Naive thymus-derived CD4-positive, alpha-beta T cell (primary cell): Measurements from ENCODE around the gene ANKRD24. TPM values are rescaled to one million over a fixed set of nuclear protein-coding genes. Genes with fewer than 3 reads are reported as not detected.
"Not testable (repeated sequence)": the region's sequence is repeated elsewhere in the genome, so short reads cannot be mapped to it uniquely, and the experiment has no call there.

ENCODE experiments used
- ATAC-seq: fragments of 150-1000 bp; cut with Tn5 transposase; 2 replicates; pipeline ENCODE4 v1.10.0; 2021; ENCODE audit warnings: mild to moderate bottlenecking, moderate library complexity
- CTCF ChIA-PET: fragments of 350-600 bp; sonication (Branson Sonifier 250); formaldehyde crosslinking; loops from one replicate; lab custom pipeline; 2021; ENCODE audit warnings: antibody characterized with exemption; lab: Charles Lee
- POLR2A ChIA-PET: fragments of 350-600 bp; sonication (Branson Sonifier 250); formaldehyde crosslinking; loops from one replicate; lab custom pipeline; 2021; ENCODE audit warnings: antibody characterized with exemption, inconsistent platforms; lab: Charles Lee
- DNase-seq, 9 donors: peaks; one replicate each; pipeline versions ENCODE4 v3.0.0 to v3.0.0-alpha.2; 2020 to 2022; ENCODE audit warnings: mixed read lengths in 1 of 9
- H3K27ac ChIP-seq: one replicate; pipeline ENCODE4 v1.7.0; 2013; ENCODE audit warnings: mild to moderate bottlenecking, low read depth, low read length, moderate library complexity
- H3K27me3 ChIP-seq, 2 donors: one replicate each; pipeline ENCODE4 v1.7.0; 2013; ENCODE audit warnings: low read length in 2 of 2, mild to moderate bottlenecking in 2 of 2, moderate library complexity in 2 of 2; ENCODE audit not compliant: control insufficient read depth in 2 of 2, insufficient read depth in 2 of 2
- H3K36me3 ChIP-seq, 3 experiments: 1 replicate in 2 of 3; 2 replicates in 1 of 3; pipeline ENCODE4 v1.7.0; 2013; ENCODE audit warnings: low read length in 3 of 3, mild to moderate bottlenecking in 3 of 3, moderate library complexity in 1 of 3; ENCODE audit not compliant: insufficient read depth in 3 of 3, control insufficient read depth in 2 of 3
- H3K4me1 ChIP-seq, 2 donors: one replicate each; pipeline ENCODE4 v1.7.0; 2013; ENCODE audit warnings: low read length in 2 of 2, mild to moderate bottlenecking in 2 of 2, moderate library complexity in 1 of 2; ENCODE audit not compliant: control insufficient read depth in 2 of 2, insufficient read depth in 2 of 2
- H3K4me3 ChIP-seq: 2 replicates; pipeline ENCODE4 v1.7.0; 2013; ENCODE audit warnings: mild to moderate bottlenecking, low read length
- H3K9me3 ChIP-seq, 3 experiments: 1 replicate in 2 of 3; 2 replicates in 1 of 3; pipeline ENCODE4 v1.7.0; 2013; ENCODE audit warnings: low read length in 3 of 3; ENCODE audit not compliant: control insufficient read depth in 2 of 3
- H3K27ac Mint-ChIP-seq, 9 donors: one replicate each; pipeline ENCODE4 v1.8.0; 2020 to 2022; ENCODE audit warnings: mixed read lengths in 9 of 9, mild to moderate bottlenecking in 8 of 9, moderate library complexity in 5 of 9, inconsistent platforms in 2 of 9
- H3K27me3 Mint-ChIP-seq, 5 donors: one replicate each; pipeline ENCODE4 v1.8.0; 2021 to 2022; ENCODE audit warnings: mixed read lengths in 5 of 5, mild to moderate bottlenecking in 1 of 5
- H3K36me3 Mint-ChIP-seq, 5 donors: one replicate each; pipeline ENCODE4 v1.8.0; 2020 to 2022; ENCODE audit warnings: mixed read lengths in 5 of 5, mild to moderate bottlenecking in 3 of 5, inconsistent platforms in 1 of 5
- H3K4me1 Mint-ChIP-seq, 7 donors: one replicate each; pipeline ENCODE4 v1.8.0; 2020 to 2022; ENCODE audit warnings: mixed read lengths in 7 of 7, mild to moderate bottlenecking in 3 of 7, inconsistent platforms in 1 of 7
- H3K4me3 Mint-ChIP-seq, 10 donors: one replicate each; pipeline ENCODE4 v1.8.0; 2020 to 2022; ENCODE audit warnings: mild to moderate bottlenecking in 10 of 10, mixed read lengths in 10 of 10, moderate library complexity in 6 of 10, inconsistent platforms in 2 of 10
- H3K9me3 Mint-ChIP-seq, 11 donors: one replicate each; pipeline ENCODE4 v1.8.0; 2020 to 2022; ENCODE audit warnings: mixed read lengths in 11 of 11, mild to moderate bottlenecking in 4 of 11, inconsistent platforms in 1 of 11, moderate library complexity in 1 of 11
- intact Hi-C, 2 donors: fragments of 100-400 bp; cut with micrococcal nuclease; formaldehyde crosslinking; loops; one replicate each; pipeline ENCODE4 v1.15.1; 2023
- polyA plus RNA-seq, 2 donors: library from polyadenylated mRNA; unstranded; fragments of 300-500 nt; fragmentation: Illumina TruSeq; gene quantifications; one replicate each; pipeline ENCODE4 v1.2.3, GENCODE V29; 2021
- total RNA-seq, 6 experiments: library from RNA in 5 of 6; stranded (reverse) in 5 of 6; gene quantifications; 1 replicate in 5 of 6; 2 replicates in 1 of 6; pipeline ENCODE4 v1.2.3 and lab custom pipeline; 2021 to 2026

Gene ANKRD24
- total and polyA plus RNA-seq, 7 experiments from 2014 or later, result 0.17 to 2.8 (median 1.9) TPM; not detected in 1

- H3K9me3 ChIP-seq, result no peaks in the 10 kb centered on the region
- ChIA-PET POLR2A (interaction anchor here (0.6 to 2.4 kb wide), 6 partner anchors 26 to 155 kb away, joined by 3 to 14 read pairs (median 3); partner anchors contain the start of gene EEF2), CTCF (interaction anchor here (0.6 to 2.2 kb wide), 17 partner anchors 9 to 156 kb away, joined by 3 to 16 read pairs (median 4); partner anchors contain the start of gene EEF2)
- Mint-ChIP-seq H3K27ac (peak overlapping the region in 1 of 9 donors; percentile 72), H3K36me3 (no peaks in the 10 kb centered on the region), H3K9me3 (no peaks in the 10 kb centered on the region), H3K4me3 (peak overlapping the region in 3 of 10 donors; percentile 21 to 49 (median 23)), H3K27me3 (peaks cover 4 to 12% (median 7%) of the 10 kb centered on the region in 5 donors), H3K4me1 (peaks cover 5 to 11% (median 10%) of the 10 kb centered on the region in 7 donors)
- peaks cover 0 to 6% of the 10 kb centered on the region in 2 donors for H3K4me1 ChIP-seq
- ATAC-seq, result peak; percentile 82
- H3K36me3 ChIP-seq, result no peaks in the 10 kb centered on the region
- peak in 6 of 9 donors; percentile 13 to 37 (median 30) for DNase-seq
- no peaks in the 10 kb centered on the region for H3K27me3 ChIP-seq
- H3K4me3 ChIP-seq, result no peak overlapping the region
- intact Hi-C loops, result loop anchor here (1.0 kb wide), 2 partner anchors 64 to 140 kb away; no protein-coding TSS in a partner anchor
- H3K27ac ChIP-seq, result no peak overlapping the region
Observed at GRCh38 chr19:4140237-4140711, 42.2 kb upstream of the ANKRD24 start.

DNA sequence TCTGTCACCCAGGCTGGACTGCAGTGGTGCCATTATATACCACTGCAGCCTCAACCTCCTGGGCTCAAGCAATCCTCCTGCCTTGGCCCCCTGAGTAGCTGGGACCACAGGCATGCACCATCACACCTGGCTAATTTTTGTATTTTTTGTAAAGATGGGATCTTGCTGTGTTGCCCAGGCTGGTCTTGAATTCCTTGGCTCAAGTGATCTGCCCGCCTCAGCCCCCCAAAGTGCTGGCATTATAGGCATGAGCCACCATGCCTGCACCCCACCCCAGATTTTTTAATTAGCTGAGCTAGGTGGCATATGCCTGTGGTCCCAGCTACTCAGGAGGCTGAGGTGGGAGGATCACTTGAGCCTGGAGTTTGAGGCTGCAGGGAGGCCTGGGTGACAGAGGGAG is 39.6 kb upstream of the ANKRD24 start:
- peaks cover 4 to 20% (median 10%) of the 10 kb centered on the region in 5 donors for H3K27me3 Mint-ChIP-seq
- ATAC-seq, CTCF ChIA-PET, H3K9me3 ChIP-seq, H3K4me3 Mint-ChIP-seq, H3K4me1 ChIP-seq, H3K27ac Mint-ChIP-seq, H3K27me3 ChIP-seq, H3K27ac ChIP-seq, H3K36me3 ChIP-seq, H3K9me3 Mint-ChIP-seq, DNase-seq, H3K4me3 ChIP-seq, H3K36me3 Mint-ChIP-seq, intact Hi-C loops: not testable (repeated sequence)
- POLR2A ChIA-PET, result interaction anchor here (0.7 kb wide), 1 partner anchor 771 kb away, joined by 3 read pairs; no protein-coding TSS in a partner anchor
- H3K4me1 Mint-ChIP-seq, result peaks cover 5 to 11% (median 10%) of the 10 kb centered on the region in 7 donors

DNA sequence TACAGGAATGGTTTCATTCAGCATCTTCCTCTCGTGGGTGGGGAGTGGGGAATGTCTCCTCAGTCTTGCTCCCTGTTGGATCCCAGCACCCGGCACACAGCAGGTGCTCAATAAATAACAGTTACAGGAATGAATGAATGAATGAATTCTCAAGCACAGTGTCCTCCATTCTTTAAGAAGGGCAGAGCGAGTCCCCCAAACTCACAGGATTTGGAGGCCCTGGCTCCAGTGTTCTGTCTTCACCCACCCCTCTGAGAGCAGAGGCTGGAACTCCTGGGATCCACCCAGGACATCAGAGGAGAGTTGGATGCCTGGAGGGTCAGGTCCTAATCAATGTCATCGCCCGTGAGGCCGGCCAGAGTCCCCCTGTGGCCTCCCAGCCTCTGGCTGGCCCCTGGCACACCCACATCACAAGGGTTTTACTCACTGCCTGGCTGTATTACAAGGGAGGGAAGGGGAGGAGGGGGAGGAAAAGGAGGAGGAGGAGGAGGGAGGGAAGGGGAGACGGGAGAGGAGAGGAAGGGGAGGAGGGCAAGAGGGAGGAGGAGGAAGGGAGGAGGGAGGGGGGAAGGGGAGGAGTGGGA is 37.7 kb upstream of the ANKRD24 start:
- CTCF ChIA-PET, result no interaction called here
- H3K27me3 Mint-ChIP-seq, result peaks cover 9 to 25% (median 11%) of the 10 kb centered on the region in 5 donors

GRCh38 chr19:4149518-4150288 is 32.8 kb upstream of the ANKRD24 start:
- Histone ChIP-seq H3K9me3 (no peaks in the 10 kb centered on the region), H3K36me3 (no peaks in the 10 kb centered on the region), H3K27ac (no peak overlapping the region), H3K27me3 (no peaks in the 10 kb centered on the region), H3K4me3 (no peak overlapping the region), H3K4me1 (peaks cover 0 to 5% of the 10 kb centered on the region in 2 donors)
- intact Hi-C loops, result no loop called here
- Mint-ChIP-seq H3K27ac (no peak overlapping the region), H3K4me3 (no peak overlapping the region), H3K9me3 (no peaks in the 10 kb centered on the region), H3K27me3 (peaks cover 4 to 18% (median 6%) of the 10 kb centered on the region in 5 donors), H3K4me1 (peaks cover 0 to 13% (median 0%) of the 10 kb centered on the region in 7 donors), H3K36me3 (no peaks in the 10 kb centered on the region)
- DNase-seq (no peak), ATAC-seq (no peak)
- CTCF ChIA-PET, result interaction anchor here (0.7 kb wide), 1 partner anchor 10 kb away, joined by 4 read pairs; no protein-coding TSS in a partner anchor
- POLR2A ChIA-PET, result no interaction called here

More for the DNA sequence above, 37.7 kb upstream of the ANKRD24 start:
- POLR2A ChIA-PET, result no interaction called here
- H3K4me3 Mint-ChIP-seq, result no peak overlapping the region
- ATAC-seq, result no peak
- H3K4me1 Mint-ChIP-seq, result peaks cover 3 to 8% (median 6%) of the 10 kb centered on the region in 7 donors
- H3K4me3 ChIP-seq, result no peak overlapping the region
- no peaks in the 10 kb centered on the region for H3K9me3 Mint-ChIP-seq
- H3K36me3 ChIP-seq, result no peaks in the 10 kb centered on the region
- H3K27ac ChIP-seq, result no peak overlapping the region
- no peak overlapping the region for H3K27ac Mint-ChIP-seq
- H3K27me3 ChIP-seq, result no peaks in the 10 kb centered on the region
- intact Hi-C loops, result no loop called here
- H3K4me1 ChIP-seq, result peaks cover 0 to 6% of the 10 kb centered on the region in 2 donors
- DNase-seq, result no peak
- no peaks in the 10 kb centered on the region for H3K36me3 Mint-ChIP-seq
- H3K9me3 ChIP-seq, result no peaks in the 10 kb centered on the region

GRCh38 chr19:4151623-4152022 is 30.9 kb upstream of the ANKRD24 start:
- Histone ChIP-seq H3K27me3 (no peaks in the 10 kb centered on the region), H3K9me3 (no peaks in the 10 kb centered on the region), H3K4me3 (no peak overlapping the region), H3K27ac (no peak overlapping the region), H3K4me1 (peaks cover 0 to 5% of the 10 kb centered on the region in 2 donors), H3K36me3 (no peaks in the 10 kb centered on the region)
- Mint-ChIP-seq H3K9me3 (no peaks in the 10 kb centered on the region), H3K4me3 (no peak overlapping the region), H3K36me3 (no peaks in the 10 kb centered on the region), H3K27ac (no peak overlapping the region), H3K4me1 (peaks cover 0 to 13% (median 0%) of the 10 kb centered on the region in 7 donors), H3K27me3 (peaks cover 0 to 13% (median 6%) of the 10 kb centered on the region in 5 donors)
- DNase-seq, result no peak
- ChIA-PET POLR2A (no interaction called here), CTCF (interaction anchor here (1.0 kb wide), 1 partner anchor 54 kb away, joined by 3 read pairs; no protein-coding TSS in a partner anchor)
- intact Hi-C loops, result no loop called here
- no peak for ATAC-seq

DNA sequence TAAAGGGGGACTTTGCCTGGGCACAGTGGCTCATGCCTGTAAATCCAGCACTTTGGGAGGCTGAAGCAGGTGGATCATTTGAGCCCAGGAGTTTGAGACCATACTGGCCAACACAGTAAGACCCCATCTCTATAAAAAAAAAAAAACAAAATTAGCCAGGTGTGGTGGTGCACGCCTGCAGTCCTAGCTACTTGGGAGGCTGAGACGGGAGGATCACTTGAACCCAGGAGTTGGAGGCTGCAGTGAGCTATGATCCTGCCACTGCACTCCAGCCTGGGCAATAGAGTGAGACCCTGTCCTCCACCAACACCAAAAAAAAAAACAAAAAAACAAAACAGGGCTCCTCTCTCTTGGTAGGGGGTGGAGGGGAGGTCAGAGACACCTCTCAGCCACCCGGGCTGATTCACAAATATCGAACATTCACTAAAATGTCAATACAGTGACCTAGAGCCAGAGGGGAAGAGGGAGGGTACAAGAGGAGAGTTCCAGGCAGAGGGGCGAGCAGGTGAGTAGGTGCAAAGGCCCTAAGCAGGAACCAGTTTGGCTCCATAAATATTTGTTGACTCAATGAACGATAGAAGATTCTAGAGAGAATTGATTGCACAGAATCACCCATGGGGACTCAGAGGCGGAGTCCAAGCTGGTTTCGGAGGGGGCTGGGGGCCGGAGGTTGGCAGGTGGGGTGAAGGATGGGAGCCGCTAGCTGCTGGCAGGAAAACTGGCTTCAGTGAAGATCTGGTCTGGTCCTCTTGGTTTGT is 30.1 kb upstream of the ANKRD24 start:
- Mint-ChIP-seq H3K27ac (no peak overlapping the region), H3K36me3 (no peaks in the 10 kb centered on the region), H3K4me1 (peaks cover 0 to 13% (median 0%) of the 10 kb centered on the region in 7 donors), H3K4me3 (no peak overlapping the region), H3K27me3 (peaks cover 0 to 10% (median 6%) of the 10 kb centered on the region in 5 donors), H3K9me3 (no peaks in the 10 kb centered on the region)
- Histone ChIP-seq H3K36me3 (no peaks in the 10 kb centered on the region), H3K9me3 (no peaks in the 10 kb centered on the region), H3K27me3 (no peaks in the 10 kb centered on the region), H3K4me3 (no peak overlapping the region), H3K27ac (no peak overlapping the region), H3K4me1 (peaks cover 0 to 5% of the 10 kb centered on the region in 2 donors)
- CTCF ChIA-PET, result no interaction called here
- intact Hi-C loops, result no loop called here
- no peak for DNase-seq
- POLR2A ChIA-PET, result no interaction called here
- ATAC-seq, result no peak
